OCI-LY1 (cell line): Measurements from ENCODE around the gene MAP3K3.

Source experiments
- CTCF ChIP-seq: fragments of 200-600 bp; sonication (generic), shearing (Covaris generic); IDR thresholded peaks from 2 replicates; pipeline ENCODE4 v1.5.1; 2017; ENCODE audit warnings: mild to moderate bottlenecking, antibody characterized with exemption, low read length, moderate library complexity, mixed read lengths
- EZH2 ChIP-seq: fragments of 200-600 bp; sonication (generic), shearing (Covaris generic); IDR thresholded peaks from 2 replicates; pipeline ENCODE4 v1.8.0; 2017; ENCODE audit warnings: borderline replicate concordance, mixed run types, mild to moderate bottlenecking, antibody characterized with exemption, low read length, moderate library complexity, mixed read lengths

GRCh38 chr17:63611354-63611753 lies 10.9 kb upstream of the MAP3K3 start:
- TF ChIP-seq CTCF (no peak), EZH2 (no peak)
